KOPT-K1 (cell line): ENCODE measurements around the gene SYPL2.

Experiments used
- H3K27ac ChIP-seq: fragments of 200-600 bp; sonication (generic); 2 replicates; pipeline ENCODE4 v1.5.1; 2016; ENCODE audit warnings: antibody characterized with exemption, mild to moderate bottlenecking, low read depth, low read length; ENCODE audit not compliant: poor library complexity, severe bottlenecking
- H3K36me3 ChIP-seq: fragments of 200-600 bp; sonication (generic); 2 replicates; pipeline ENCODE4 v1.5.1; 2017; ENCODE audit warnings: antibody characterized with exemption, mild to moderate bottlenecking, low read length, moderate library complexity; ENCODE audit not compliant: insufficient read depth
- H3K9me3 ChIP-seq: fragments of 200-600 bp; sonication (generic); 2 replicates; pipeline ENCODE4 v1.5.1; 2017; ENCODE audit warnings: antibody characterized with exemption, low read length, mild to moderate bottlenecking; ENCODE audit not compliant: insufficient read depth, poor library complexity, severe bottlenecking

The SYPL2 gene

DNA sequence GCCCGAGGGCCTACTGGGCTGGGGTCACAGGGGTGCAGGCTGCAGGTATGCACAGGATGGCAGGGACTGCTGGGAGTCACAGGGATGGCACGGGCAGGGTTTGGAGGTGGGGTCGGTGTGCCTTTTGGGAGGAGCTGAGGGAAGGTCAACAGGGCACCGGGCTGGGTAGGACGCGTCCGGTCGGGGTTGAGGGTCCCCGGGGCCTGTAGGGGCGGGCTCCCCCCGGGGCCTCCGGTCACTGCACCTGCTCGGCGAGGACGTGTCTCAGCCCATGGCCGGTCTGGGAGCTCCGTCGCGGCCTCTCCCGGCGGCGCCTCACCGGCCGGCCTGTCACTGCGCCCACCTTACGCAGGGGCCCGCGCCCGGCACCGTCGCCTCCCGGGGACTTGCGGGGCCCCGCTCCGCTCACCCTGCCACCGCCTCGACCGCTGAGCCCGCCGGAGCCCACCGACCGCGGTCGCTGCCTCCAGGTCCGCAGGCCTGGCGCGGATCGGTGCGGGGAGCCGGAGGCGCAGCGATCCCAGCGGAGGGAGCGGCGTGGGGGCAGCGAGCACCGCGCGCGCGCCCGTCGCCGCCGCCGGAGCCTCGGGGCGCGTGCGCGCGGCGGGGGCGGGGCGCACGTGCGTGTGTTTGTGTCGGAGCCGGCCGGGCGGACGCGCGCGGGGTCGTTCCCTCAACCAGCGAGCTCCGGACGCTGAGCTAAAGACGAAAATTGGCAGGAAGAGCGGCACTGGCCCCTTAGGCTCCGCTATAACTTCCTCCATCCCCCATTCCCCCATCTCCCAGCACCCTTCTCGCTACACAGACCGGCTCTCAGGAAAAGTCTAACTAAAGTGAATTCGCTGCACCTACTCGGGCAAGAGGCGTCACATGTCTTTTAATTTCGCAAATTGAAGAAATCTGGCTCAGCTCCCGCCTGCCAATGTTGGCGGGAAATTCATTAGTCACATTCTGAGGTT lies 43.1 kb downstream of the SYPL2 start, which contains the start of gene AMIGO1:
Gene AMIGO1 (minus strand): TSS at position 552 of the 959 bp plus-strand sequence. CDS start 815 bp downstream, outside the sequence.
- Histone ChIP-seq H3K9me3 (no peaks in the 10 kb centered on the region), H3K27ac (no peak within 1 kb of the TSS), H3K36me3 (no peaks in the 10 kb centered on the region)

DNA sequence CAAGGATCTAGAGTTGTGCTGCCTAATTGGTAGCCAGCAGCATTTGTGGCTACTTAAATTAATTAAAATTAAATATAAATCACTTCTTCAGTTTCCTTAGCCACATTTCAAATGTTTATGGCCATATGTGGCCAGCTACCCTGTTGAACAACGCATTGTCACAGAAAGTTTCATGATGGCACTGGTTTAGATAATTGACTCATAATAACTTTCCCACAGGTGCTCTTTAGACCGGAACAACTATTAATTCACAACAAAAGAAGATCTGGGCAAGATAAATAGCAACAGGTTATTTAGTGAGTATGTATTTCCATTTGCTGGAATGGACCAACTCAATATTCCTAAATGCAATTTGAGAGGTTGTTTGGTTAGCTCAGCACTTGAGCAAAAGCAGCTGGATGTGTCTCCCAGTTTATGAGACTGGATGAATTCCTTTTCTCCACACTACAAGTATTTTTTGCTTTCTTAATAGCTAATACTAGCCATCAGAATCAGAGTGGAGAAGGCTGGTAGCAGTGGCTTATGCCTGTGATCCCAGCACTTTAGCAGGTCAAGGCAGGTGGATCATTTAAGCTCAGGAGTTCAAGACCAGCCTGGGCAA lies 46.9 kb downstream of the SYPL2 start:
- Histone ChIP-seq H3K36me3 (no peaks in the 10 kb centered on the region), H3K27ac (no peak overlapping the region)

DNA sequence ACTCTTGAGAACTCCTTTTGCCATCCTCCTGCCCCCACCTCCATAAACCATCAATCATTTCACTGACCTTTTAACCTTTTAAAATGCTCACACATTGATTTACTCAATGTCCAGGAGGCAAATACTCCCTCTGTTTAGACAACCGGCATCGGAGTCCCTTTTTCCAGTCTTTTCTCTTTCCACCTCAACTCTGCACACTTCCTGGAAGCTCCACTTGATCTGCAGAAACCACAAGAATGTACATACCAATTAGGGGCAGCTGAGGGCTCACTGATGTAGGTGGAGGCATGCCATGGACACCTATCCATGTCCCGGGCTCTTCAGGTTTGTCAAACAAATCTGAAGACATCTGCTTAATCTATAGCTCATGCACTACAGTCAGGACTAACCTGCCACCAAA lies 48.5 kb downstream of the SYPL2 start:
- Histone ChIP-seq H3K9me3 (no peaks in the 10 kb centered on the region), H3K36me3 (no peaks in the 10 kb centered on the region), H3K27ac (no peak overlapping the region)

More for the DNA sequence above, 46.9 kb downstream of the SYPL2 start:
- H3K9me3 ChIP-seq = no peaks in the 10 kb centered on the region

DNA sequence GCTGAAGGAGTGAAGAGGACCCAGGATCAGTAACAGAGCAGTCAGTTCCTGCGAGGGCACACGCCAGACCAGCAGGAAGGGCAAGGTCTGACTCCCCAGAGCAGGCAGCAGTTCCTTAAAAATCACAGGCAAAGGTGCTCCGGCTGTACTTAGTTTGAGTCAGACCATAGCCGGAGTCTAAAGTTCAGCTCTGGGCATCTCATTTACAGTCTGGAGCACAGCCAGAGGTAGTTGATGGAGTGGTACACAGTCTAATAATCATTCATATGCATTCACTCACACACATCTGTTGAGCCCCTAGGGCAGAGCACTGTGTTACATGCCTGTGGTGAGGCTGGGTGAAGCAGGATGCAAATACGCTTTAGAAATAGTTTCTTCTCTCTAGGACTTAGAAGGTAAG lies 50.5 kb downstream of the SYPL2 start:
- Histone ChIP-seq H3K9me3 (no peaks in the 10 kb centered on the region), H3K27ac (no peak overlapping the region), H3K36me3 (no peaks in the 10 kb centered on the region)

DNA sequence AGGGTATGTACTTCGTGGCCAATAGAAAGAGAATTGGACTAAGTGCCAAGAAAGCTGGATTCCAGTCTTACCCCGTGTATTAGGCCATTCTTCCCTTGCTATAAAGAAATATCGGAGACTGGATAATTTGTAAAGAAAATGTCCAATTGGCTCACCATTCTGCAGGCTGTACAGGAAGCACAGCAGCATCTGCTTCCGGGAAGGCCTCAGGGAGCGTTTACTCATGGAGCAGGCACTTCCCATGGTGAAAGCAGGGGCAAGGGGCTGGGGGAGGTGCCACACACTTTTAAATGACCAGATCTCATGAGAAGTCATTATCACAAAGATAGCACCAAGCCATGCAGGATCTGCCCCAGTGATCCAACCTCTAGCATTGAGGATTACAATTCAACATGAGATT lies 51.0 kb downstream of the SYPL2 start:
- H3K27ac ChIP-seq = no peak overlapping the region
- H3K36me3 ChIP-seq = no peaks in the 10 kb centered on the region
- no peaks in the 10 kb centered on the region for H3K9me3 ChIP-seq

DNA sequence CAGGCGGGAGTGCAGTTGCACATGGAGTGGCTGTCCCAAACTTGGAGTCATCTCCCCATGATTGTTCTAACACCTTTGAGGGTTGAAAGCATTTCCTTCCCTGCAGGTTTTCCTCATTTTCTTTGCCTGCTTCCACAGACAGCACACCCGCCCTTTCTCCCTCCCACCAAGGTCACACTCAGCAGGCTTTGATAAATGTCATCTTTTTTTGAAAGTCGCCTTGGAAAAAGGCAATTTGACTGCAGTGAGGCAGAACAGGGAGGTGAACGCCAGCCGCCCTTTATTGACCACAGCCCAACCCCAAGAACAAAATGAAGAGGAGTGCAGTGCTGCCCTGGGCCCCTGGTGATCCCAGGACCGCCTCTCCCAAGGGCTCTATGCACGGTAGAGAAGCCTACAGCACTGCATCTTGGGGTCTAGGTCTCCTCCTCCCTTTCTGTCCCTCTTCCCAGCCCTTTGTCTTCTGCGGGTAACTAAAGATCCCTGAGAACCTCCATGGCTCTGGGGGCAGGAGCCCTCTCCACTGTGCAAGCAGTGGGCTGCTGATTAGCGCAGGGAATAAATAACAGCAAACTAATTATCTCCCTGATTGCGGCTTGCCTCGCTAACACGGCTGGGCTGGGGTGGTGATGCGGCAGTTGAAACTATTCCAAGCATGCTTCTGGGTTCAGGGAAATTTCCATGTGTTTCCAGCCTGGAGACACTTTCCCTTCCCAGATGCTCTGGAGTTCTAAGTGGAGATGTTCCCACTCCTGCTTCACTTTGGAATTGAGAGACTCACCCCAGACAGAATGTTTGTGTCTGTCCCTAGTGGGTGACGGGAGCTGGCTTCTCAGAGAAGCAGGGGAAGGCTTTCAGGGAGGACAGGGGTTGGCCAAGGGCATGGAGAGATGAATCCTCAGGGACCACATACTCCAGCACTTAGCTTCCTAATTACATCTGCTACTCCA lies 54.9 kb downstream of the SYPL2 start:
- no peak overlapping the region for H3K27ac ChIP-seq
- H3K36me3 ChIP-seq = no peaks in the 10 kb centered on the region
- H3K9me3 ChIP-seq = no peaks in the 10 kb centered on the region

DNA sequence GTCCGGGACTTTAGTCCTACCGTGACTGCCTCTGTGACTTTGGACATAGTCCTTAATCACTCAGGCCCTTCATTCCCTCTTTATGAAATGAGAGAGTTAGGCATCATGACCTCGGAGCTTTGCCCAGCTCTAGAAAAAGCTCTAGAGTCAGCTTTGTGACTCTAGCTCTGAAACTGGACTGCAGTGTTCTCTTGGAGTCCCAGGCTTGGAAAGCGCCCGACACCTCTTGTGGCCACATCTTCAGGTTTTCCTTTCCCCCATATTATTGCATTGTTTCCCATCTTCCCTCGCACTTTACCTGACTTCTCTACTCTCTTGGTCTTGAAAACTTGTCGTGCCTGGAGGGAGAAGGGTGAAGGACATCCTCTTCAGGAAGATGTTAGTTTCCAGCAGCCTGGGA lies 55.7 kb downstream of the SYPL2 start:
- Histone ChIP-seq H3K9me3 (no peaks in the 10 kb centered on the region), H3K27ac (no peak overlapping the region), H3K36me3 (no peaks in the 10 kb centered on the region)

DNA sequence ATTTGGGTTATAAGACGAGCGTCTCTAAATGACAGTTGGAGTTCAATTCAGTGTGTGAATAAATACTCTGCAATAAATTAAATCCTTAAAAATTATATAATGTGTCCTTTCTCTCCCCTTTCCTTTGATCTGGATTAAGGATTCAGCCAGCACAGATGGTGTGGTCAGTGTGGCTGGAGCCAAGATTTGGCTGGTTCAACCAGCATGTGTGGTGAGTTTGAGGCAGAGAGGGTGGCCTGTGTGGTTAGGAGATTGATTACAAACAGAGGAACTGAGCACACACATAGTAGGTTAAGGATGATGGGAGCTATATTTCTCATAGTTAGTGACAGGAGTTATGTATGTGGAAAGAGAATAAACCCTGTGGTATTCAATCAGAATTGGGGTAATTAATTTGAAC lies 57.4 kb downstream of the SYPL2 start:
- H3K36me3 ChIP-seq = no peaks in the 10 kb centered on the region

DNA sequence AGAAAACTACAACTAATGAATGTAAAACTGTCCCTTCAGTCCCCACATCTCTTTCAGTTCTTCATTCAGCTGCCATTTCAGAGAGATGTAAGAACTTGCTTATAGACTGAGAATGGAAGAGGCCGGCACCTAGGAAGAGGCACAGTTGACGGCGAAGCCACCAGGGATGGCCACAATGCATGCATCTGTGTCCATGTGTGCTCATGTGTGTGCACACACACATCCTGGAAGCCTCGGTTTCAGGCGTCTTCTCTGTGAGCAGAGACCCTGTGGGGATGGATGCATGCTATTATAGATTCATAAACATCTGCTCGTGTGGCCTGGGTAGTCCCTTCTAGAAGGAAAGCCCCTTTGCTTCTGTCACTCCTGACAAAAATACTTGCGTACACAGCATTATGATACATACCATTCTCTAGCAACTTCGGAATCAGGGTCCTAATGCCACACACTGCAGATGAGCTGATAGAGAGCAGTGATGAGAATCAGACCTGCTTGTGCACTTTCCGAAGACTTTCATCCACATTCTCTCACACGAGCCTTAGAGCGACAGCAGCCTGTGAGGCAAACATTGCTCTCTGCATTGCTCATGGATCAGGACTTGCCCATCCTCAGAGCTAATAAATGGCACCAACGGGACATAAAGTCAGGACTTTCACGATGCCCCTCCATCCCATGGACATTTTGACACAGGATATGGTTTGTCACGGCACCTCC lies 60.9 kb downstream of the SYPL2 start:
- Histone ChIP-seq H3K36me3 (no peaks in the 10 kb centered on the region), H3K27ac (no peak overlapping the region), H3K9me3 (no peaks in the 10 kb centered on the region)

More for the DNA sequence above, 57.4 kb downstream of the SYPL2 start:
- no peak overlapping the region for H3K27ac ChIP-seq
- H3K9me3 ChIP-seq = no peaks in the 10 kb centered on the region

DNA sequence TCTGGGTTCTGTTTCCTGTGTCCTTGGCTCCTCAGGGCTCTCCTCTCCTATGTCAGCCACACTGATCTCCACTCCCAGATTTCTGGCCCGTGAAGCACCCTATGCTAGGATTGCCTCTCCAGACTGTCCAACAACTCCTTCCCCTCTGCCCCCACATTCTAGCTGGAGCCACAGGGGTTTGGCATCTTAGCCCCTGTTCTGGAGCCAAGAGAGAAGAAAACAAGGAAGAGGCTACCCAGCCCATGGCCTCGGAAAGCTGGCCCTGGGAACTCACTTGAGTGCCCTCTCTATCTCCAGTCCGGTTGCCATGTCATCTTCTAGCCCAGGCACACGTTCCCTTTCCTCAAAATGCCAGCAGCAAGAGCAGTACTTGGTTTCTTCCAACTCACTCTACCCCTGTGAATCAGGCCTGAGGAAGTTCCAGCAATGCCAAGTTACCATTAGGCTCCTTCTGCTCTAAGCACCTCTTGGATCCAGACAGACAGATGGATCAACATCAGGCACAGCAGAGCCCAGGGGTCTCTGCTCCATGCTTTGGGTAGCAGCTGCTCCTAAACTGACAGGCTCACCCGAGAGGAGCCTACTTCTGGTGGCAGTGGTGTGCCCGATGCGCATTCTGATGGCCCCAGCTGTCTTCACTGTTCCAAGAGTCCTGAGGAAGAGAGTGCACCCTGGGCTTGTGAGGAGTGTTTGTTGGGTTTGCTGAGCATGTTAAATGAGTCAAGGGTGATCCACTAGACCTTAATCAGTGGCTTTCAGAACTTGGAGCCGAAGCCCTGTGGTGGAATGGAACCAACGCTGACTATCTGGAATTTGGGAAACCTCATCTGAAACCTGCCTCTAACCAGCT lies 61.7 kb downstream of the SYPL2 start:
- H3K36me3 ChIP-seq = no peaks in the 10 kb centered on the region
- H3K27ac ChIP-seq = no peak overlapping the region
- no peaks in the 10 kb centered on the region for H3K9me3 ChIP-seq

DNA sequence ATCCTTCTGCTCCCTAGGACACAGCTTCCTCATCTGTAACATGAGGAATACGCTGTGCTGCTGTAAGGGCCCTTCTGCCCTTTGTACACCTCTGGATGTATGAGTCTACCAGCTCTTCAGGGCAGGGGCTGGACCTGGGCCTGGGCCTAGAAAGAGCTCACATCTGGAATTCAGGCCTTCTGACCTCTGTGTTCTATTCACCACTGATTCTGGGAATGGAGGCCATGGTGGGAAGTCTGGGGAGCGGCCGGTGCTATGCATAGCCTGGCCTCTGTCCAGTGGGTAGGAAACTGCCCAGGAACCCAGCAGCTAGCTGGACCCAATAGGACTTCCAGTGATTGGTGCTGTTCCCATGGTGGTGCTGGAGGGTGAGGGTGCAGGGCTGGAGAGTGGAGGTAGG lies 62.4 kb downstream of the SYPL2 start:
- no peak overlapping the region for H3K27ac ChIP-seq

DNA sequence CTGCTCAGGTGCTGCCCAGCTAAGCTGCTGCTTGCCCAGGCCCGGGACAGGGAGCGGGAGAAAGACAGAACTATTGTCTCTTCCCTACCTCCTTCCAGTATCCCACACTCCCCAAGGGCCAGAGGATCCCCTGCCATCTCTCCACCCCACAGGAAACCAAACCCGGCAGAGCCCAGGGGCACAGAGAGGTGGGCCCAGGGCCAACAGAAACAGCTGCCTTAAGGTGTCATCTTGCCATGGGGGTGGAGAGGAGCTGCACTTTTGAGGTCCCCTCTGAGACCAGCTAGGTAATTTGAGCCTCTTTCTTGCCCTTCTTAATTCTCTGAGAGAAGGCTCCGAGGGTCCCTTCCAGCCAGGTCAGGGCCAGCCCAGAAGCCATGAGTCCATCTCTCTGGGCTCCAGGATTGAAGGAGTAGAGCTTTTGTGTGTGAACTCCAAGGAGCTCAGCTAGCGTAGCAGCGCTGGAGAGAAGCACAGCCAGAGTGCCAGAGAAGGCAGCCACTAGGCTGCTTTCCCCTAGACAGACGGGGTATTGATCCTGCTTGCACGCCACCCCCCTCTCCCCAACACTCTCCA lies 63.6 kb downstream of the SYPL2 start:
- Histone ChIP-seq H3K9me3 (no peaks in the 10 kb centered on the region), H3K36me3 (no peaks in the 10 kb centered on the region), H3K27ac (peak overlapping the region; percentile 7)

More for the DNA sequence above, 62.4 kb downstream of the SYPL2 start:
- Histone ChIP-seq H3K9me3 (no peaks in the 10 kb centered on the region), H3K36me3 (no peaks in the 10 kb centered on the region)

DNA sequence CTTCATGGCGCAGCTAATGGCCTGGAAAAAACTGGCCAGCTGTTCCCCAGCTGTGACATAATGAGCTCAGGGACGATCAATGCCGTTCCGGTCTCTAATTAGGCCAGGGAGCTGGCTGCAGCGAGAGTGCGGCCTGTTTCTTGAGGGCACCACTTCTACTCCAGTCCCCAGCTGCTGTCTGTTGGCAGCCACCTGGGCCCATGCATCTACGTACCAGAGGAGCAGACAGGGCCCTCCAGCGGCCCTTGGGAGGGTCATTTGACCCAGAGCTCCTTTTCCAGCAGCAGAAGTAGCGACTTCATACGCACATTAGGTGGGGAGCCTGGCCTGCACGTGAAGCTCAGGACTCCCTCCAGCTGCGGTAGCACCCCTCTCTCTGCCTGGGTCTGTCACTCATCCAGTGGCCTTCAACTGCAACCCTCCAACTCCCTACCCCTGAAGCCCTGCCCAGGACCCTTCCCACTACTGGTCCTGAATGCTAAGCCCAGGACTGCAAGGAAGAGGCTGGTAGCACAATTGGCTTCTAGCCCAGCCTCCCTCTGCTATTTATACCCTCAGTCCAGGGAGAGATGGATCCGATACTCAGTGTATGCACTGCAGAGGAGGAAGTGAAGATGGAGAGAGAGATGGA lies 64.2 kb downstream of the SYPL2 start:
- Histone ChIP-seq H3K27ac (peak overlapping the region; percentile 30), H3K9me3 (no peaks in the 10 kb centered on the region)

More for the DNA sequence above, 64.2 kb downstream of the SYPL2 start:
- H3K36me3 ChIP-seq = no peaks in the 10 kb centered on the region
